Activated gamma-delta T cell treated with anti-CD3 and anti-CD28 coated beads, Interleukin-2, amount 50 U/mL, for 16 hours (primary cell): ENCODE data around the gene PDCD7.
"Not testable (repeated sequence)": the region's sequence is repeated elsewhere in the genome, so short reads cannot be mapped to it uniquely, and the experiment has no call there.

Source experiments
- DNase-seq: peaks from one replicate; pipeline ENCODE4 v3.0.0-alpha.2; 2020; ENCODE audit warnings: low read depth

The PDCD7 gene

GRCh38 chr15:65115542-65115941 is 18.1 kb downstream of the PDCD7 start:
- no peak for DNase-seq

- no peak for DNase-seq
Measured at GRCh38 chr15:65115086-65115485, 18.5 kb downstream of the PDCD7 start, which contains the start of gene UBAP1L. TSS of gene UBAP1L (minus strand) at chr15:65115200. CDS start at chr15:65106215, 8,985 bp downstream.

GRCh38 chr15:65110676-65111292 is 22.8 kb downstream of the PDCD7 start:
- no peak for DNase-seq

- no peak for DNase-seq
Measured at GRCh38 chr15:65106011-65106590, 27.5 kb downstream of the PDCD7 start.

GRCh38 chr15:65105038-65105437 is 28.6 kb downstream of the PDCD7 start:
- no peak for DNase-seq

- DNase-seq = no peak
Measured at GRCh38 chr15:65102912-65103311, 30.7 kb downstream of the PDCD7 start.

GRCh38 chr15:65101891-65102708 is 31.5 kb downstream of the PDCD7 start:
- DNase-seq = no peak

GRCh38 chr15:65101411-65101890 is 32.2 kb downstream of the PDCD7 start:
- DNase-seq = no peak

GRCh38 chr15:65100442-65100841 is 33.2 kb downstream of the PDCD7 start:
- DNase-seq = no peak

GRCh38 chr15:65099801-65100200 is 33.8 kb downstream of the PDCD7 start:
- not testable (repeated sequence) for DNase-seq

- no peak for DNase-seq
Measured at GRCh38 chr15:65099336-65099735, 34.3 kb downstream of the PDCD7 start.

GRCh38 chr15:65097651-65098263 is 35.9 kb downstream of the PDCD7 start:
- DNase-seq = no peak

GRCh38 chr15:65096481-65097385 is 36.9 kb downstream of the PDCD7 start:
- DNase-seq = no peak

- no peak for DNase-seq
Measured at GRCh38 chr15:65095747-65096104, 37.9 kb downstream of the PDCD7 start.

GRCh38 chr15:65095011-65095746 is 38.4 kb downstream of the PDCD7 start:
- DNase-seq = no peak

GRCh38 chr15:65094294-65094995 is 39.2 kb downstream of the PDCD7 start:
- DNase-seq = no peak

GRCh38 chr15:65093793-65094170 is 39.8 kb downstream of the PDCD7 start:
- DNase-seq = not testable (repeated sequence)

GRCh38 chr15:65092911-65093792 is 40.5 kb downstream of the PDCD7 start:
- no peak for DNase-seq
